Measurements from ENCODE around the gene TNFRSF19. TPM values are rescaled to one million over a fixed set of nuclear protein-coding genes. Genes with fewer than 3 reads are reported as not detected.

The TNFRSF19 gene
- total and polyA plus RNA-seq, 2 experiments from 2014 or later, result 19.8 to 25.3 TPM

GRCh38 chr13:23723471-23723870, 153.3 kb downstream of the TNFRSF19 start:
- H2AFZ ChIP-seq, result no peak overlapping the region
- no peak overlapping the region for H3K4me2 ChIP-seq
- DNase-seq (ENCODE audit: low spot score), result no peak
- no peaks in the 10 kb centered on the region for H3K79me2 ChIP-seq
- 36% methylated on average over 1 of the region's 1 CpG for WGBS (ENCODE audit: low lambda C conversion rate, missing lambda C conversion rate)
- H3K4me1 ChIP-seq (ENCODE audit: insufficient read depth), result peaks cover 3% of the 10 kb centered on the region
- no peaks in the 10 kb centered on the region for H3K27me3 ChIP-seq
- H3K4me3 ChIP-seq, result no peak overlapping the region
- TF ChIP-seq CTCF (IDR thresholded peaks at IDR 0.05; ENCODE audit: poor library complexity) (no peak), EZH2 (IDR thresholded peaks at IDR 0.05; ENCODE audit: borderline replicate concordance) (no peak), EZH2phosphoT487 (IDR thresholded peaks at IDR 0.05; ENCODE audit: low read depth, severe bottlenecking, unreplicated experiment) (no peak)
- no peaks in the 10 kb centered on the region for H4K20me1 ChIP-seq (ENCODE audit: insufficient read depth, poor library complexity, severe bottlenecking)
- H3K27ac ChIP-seq, result peak overlapping the region; percentile 40
- no peaks in the 10 kb centered on the region for H3K9me2 ChIP-seq (replicated peaks; ENCODE audit: insufficient read depth)
- no peaks in the 10 kb centered on the region for H3K36me3 ChIP-seq (replicated peaks; ENCODE audit: insufficient read depth, low read depth)
- H3K9me3 ChIP-seq (ENCODE audit: low read depth), result no peaks in the 10 kb centered on the region

GRCh38 chr13:23724196-23724970, 154.2 kb downstream of the TNFRSF19 start:
- Histone ChIP-seq H3K27ac (no peak overlapping the region), H3K79me2 (no peaks in the 10 kb centered on the region), H3K27me3 (no peaks in the 10 kb centered on the region), H3K9me3 (ENCODE audit: low read depth) (no peaks in the 10 kb centered on the region), H2AFZ (no peak overlapping the region), H3K4me1 (ENCODE audit: insufficient read depth) (no peaks in the 10 kb centered on the region), H3K9me2 (replicated peaks; ENCODE audit: insufficient read depth) (no peaks in the 10 kb centered on the region), H4K20me1 (ENCODE audit: insufficient read depth, poor library complexity, severe bottlenecking) (no peaks in the 10 kb centered on the region), H3K4me2 (no peak overlapping the region), H3K4me3 (no peak overlapping the region), H3K36me3 (replicated peaks; ENCODE audit: insufficient read depth, low read depth) (no peaks in the 10 kb centered on the region)
- TF ChIP-seq CTCF (IDR thresholded peaks at IDR 0.05; ENCODE audit: poor library complexity), result no peak
- TF ChIP-seq EZH2phosphoT487 (IDR thresholded peaks at IDR 0.05; ENCODE audit: low read depth, severe bottlenecking, unreplicated experiment), result no peak
- TF ChIP-seq EZH2 (IDR thresholded peaks at IDR 0.05; ENCODE audit: borderline replicate concordance), result no peak
- DNase-seq (ENCODE audit: low spot score), result no peak
- 85% methylated on average over 7 of the region's 7 CpGs for WGBS (ENCODE audit: low lambda C conversion rate, missing lambda C conversion rate)

Other genes with a start within 250 kb of the TNFRSF19 start
- gene SACS, start 136.7 kb upstream of the TNFRSF19 start, total RNA-seq, result 28.8 and 29.9 TPM in 2 replicates
- gene SACS, start 136.7 kb upstream of the TNFRSF19 start, polyA plus RNA-seq, result 1.8 and 3.2 TPM in 2 replicates